ENCODE results near the gene EXOC2. TPM values are rescaled to one million over a fixed set of nuclear protein-coding genes. Genes with fewer than 3 reads are reported as not detected.

EXOC2 gene
- total RNA-seq, 1 experiment from 2014 or later = 45.7 TPM

- POLR2A ChIA-PET = no interaction called here
- ATAC-seq = no peak
- no peak overlapping the region for H3K4me3 Mint-ChIP-seq
Measured at GRCh38 chr6:704046-704445, 11.1 kb upstream of the EXOC2 start.

DNA sequence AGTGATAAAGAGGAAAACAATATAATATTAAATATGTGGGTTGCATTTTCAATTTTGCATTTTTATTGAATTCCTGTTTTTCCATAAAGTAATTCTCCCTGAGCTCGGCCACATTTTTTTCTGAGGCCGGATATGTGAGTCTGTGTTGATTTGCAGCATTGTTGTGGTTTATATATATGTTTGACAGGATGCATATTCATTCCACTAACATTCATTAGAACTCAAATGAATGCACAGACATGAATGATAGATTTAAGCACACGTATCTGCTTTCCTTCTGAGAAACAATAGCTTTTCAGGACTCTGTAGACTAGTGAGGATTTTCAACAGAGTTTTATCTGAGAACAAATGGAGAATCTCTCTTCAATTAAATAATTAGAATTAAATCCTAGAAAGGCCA, 10.6 kb upstream of the EXOC2 start:
- H3K36me3 Mint-ChIP-seq = no peaks in the 10 kb centered on the region
- no peak for DNase-seq (ENCODE audit: low spot score)
- ATAC-seq = no peak
- CTCF ChIA-PET = interaction anchor here (1.4 to 3.2 kb wide), 4 partner anchors 11 to 110 kb away, joined by 3 to 27 read pairs (median 16); partner anchors contain the start of gene EXOC2
- H3K27ac Mint-ChIP-seq = peak overlapping the region; percentile 30; the same call in 1 of the 2 replicates
- no peak overlapping the region for H3K4me3 Mint-ChIP-seq
- H3K4me1 Mint-ChIP-seq = peaks cover 56% of the 10 kb centered on the region
- H3K9me3 Mint-ChIP-seq = no peaks in the 10 kb centered on the region
- H3K27me3 Mint-ChIP-seq (ENCODE audit: low read depth) = no peaks in the 10 kb centered on the region
- POLR2A ChIA-PET = no interaction called here
- TF ChIP-seq ZNF232 (CRISPR knock-in tag; IDR thresholded peaks at IDR 0.05) (no peak), TEAD4 (CRISPR knock-in tag; IDR thresholded peaks at IDR 0.05) (no peak), ZBTB43 (CRISPR knock-in tag; IDR thresholded peaks at IDR 0.05) (no peak), ZNF219 (CRISPR knock-in tag; IDR thresholded peaks at IDR 0.05; ENCODE audit: borderline replicate concordance) (no peak), ELF4 (CRISPR knock-in tag; IDR thresholded peaks at IDR 0.05; ENCODE audit: low read depth) (no peak), GTF2I (CRISPR knock-in tag; conservative IDR thresholded peaks at IDR 0.05) (no peak), ZNF317 (CRISPR knock-in tag; IDR thresholded peaks at IDR 0.05; ENCODE audit: borderline replicate concordance, low read depth) (no peak), HMGXB4 (CRISPR knock-in tag; IDR thresholded peaks at IDR 0.05) (no peak), RELA (CRISPR knock-in tag; IDR thresholded peaks at IDR 0.05; ENCODE audit: borderline replicate concordance) (no peak)
- TF ChIP-seq, protein P1, sequence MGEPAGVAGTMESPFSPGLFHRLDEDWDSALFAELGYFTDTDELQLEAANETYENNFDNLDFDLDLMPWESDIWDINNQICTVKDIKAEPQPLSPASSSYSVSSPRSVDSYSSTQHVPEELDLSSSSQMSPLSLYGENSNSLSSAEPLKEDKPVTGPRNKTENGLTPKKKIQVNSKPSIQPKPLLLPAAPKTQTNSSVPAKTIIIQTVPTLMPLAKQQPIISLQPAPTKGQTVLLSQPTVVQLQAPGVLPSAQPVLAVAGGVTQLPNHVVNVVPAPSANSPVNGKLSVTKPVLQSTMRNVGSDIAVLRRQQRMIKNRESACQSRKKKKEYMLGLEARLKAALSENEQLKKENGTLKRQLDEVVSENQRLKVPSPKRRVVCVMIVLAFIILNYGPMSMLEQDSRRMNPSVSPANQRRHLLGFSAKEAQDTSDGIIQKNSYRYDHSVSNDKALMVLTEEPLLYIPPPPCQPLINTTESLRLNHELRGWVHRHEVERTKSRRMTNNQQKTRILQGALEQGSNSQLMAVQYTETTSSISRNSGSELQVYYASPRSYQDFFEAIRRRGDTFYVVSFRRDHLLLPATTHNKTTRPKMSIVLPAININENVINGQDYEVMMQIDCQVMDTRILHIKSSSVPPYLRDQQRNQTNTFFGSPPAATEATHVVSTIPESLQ (CRISPR knock-in tag; IDR thresholded peaks at IDR 0.05) = no peak
- TF ChIP-seq, protein P2, sequence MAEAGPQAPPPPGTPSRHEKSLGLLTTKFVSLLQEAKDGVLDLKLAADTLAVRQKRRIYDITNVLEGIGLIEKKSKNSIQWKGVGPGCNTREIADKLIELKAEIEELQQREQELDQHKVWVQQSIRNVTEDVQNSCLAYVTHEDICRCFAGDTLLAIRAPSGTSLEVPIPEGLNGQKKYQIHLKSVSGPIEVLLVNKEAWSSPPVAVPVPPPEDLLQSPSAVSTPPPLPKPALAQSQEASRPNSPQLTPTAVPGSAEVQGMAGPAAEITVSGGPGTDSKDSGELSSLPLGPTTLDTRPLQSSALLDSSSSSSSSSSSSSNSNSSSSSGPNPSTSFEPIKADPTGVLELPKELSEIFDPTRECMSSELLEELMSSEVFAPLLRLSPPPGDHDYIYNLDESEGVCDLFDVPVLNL (CRISPR knock-in tag; IDR thresholded peaks at IDR 0.05; ENCODE audit: borderline replicate concordance, low read depth) = no peak

More at GRCh38 chr6:704046-704445, 11.1 kb upstream of the EXOC2 start:
- Mint-ChIP-seq H3K9me3 (no peaks in the 10 kb centered on the region), H3K4me1 (peaks cover 57% of the 10 kb centered on the region), H3K27me3 (ENCODE audit: low read depth) (no peaks in the 10 kb centered on the region), H3K27ac (no peak overlapping the region), H3K36me3 (no peaks in the 10 kb centered on the region)
- CTCF ChIA-PET = interaction anchor here (1.4 to 3.2 kb wide), 4 partner anchors 11 to 110 kb away, joined by 3 to 27 read pairs (median 16); partner anchors contain the start of gene EXOC2
- no peak for DNase-seq (ENCODE audit: low spot score)
- TF ChIP-seq EMX1 (CRISPR knock-in tag; IDR thresholded peaks at IDR 0.05) (no peak), CREB1 (CRISPR knock-in tag; IDR thresholded peaks at IDR 0.05) (no peak), AR (CRISPR knock-in tag; IDR thresholded peaks at IDR 0.05) (no peak), GRHL2 (CRISPR knock-in tag; IDR thresholded peaks at IDR 0.05; ENCODE audit: insufficient replicate concordance, severe bottlenecking) (no peak), SMAD4 (CRISPR knock-in tag; IDR thresholded peaks at IDR 0.05) (no peak)
- TF ChIP-seq, protein P3, sequence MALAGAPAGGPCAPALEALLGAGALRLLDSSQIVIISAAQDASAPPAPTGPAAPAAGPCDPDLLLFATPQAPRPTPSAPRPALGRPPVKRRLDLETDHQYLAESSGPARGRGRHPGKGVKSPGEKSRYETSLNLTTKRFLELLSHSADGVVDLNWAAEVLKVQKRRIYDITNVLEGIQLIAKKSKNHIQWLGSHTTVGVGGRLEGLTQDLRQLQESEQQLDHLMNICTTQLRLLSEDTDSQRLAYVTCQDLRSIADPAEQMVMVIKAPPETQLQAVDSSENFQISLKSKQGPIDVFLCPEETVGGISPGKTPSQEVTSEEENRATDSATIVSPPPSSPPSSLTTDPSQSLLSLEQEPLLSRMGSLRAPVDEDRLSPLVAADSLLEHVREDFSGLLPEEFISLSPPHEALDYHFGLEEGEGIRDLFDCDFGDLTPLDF (CRISPR knock-in tag; IDR thresholded peaks at IDR 0.05) = no peak
- TF ChIP-seq, protein P4, sequence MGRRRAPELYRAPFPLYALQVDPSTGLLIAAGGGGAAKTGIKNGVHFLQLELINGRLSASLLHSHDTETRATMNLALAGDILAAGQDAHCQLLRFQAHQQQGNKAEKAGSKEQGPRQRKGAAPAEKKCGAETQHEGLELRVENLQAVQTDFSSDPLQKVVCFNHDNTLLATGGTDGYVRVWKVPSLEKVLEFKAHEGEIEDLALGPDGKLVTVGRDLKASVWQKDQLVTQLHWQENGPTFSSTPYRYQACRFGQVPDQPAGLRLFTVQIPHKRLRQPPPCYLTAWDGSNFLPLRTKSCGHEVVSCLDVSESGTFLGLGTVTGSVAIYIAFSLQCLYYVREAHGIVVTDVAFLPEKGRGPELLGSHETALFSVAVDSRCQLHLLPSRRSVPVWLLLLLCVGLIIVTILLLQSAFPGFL (CRISPR knock-in tag; IDR thresholded peaks at IDR 0.05; ENCODE audit: borderline replicate concordance) = no peak
- TF ChIP-seq, protein P5, sequence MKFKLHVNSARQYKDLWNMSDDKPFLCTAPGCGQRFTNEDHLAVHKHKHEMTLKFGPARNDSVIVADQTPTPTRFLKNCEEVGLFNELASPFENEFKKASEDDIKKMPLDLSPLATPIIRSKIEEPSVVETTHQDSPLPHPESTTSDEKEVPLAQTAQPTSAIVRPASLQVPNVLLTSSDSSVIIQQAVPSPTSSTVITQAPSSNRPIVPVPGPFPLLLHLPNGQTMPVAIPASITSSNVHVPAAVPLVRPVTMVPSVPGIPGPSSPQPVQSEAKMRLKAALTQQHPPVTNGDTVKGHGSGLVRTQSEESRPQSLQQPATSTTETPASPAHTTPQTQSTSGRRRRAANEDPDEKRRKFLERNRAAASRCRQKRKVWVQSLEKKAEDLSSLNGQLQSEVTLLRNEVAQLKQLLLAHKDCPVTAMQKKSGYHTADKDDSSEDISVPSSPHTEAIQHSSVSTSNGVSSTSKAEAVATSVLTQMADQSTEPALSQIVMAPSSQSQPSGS (CRISPR knock-in tag; IDR thresholded peaks at IDR 0.05; ENCODE audit: borderline replicate concordance, low read depth) = no peak

All from WTC11 (cell line).